GM19397 (cell line): ENCODE measurements around the gene HMSD.

Experiments
- ATAC-seq: cut with Tn5 transposase; IDR thresholded peaks from one replicate; pipeline ENCODE4 v1.9.1; 2021; ENCODE audit warnings: mild to moderate bottlenecking, moderate library complexity; ENCODE audit not compliant: unreplicated experiment

Gene HMSD

DNA sequence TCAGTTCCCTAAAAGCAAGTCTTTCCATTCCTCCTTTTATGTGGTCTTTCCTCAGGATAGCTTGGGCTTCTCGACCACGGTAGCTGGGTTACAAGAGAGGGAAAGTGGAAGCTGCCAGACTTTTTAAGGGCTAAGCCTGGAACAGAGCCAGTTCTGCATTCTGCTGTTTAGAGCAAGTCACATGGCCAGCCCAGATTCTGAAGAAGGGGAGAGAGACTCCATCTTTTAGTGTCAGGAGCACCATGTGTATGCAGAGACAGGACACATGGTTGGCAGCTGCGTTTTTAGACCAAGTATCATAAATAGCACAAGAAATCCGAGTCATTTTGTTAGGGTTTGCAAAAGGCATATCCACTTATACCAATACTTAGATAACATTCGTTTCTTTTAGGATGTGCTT, 4.7 kb downstream of the HMSD start:
- no peak for ATAC-seq

DNA sequence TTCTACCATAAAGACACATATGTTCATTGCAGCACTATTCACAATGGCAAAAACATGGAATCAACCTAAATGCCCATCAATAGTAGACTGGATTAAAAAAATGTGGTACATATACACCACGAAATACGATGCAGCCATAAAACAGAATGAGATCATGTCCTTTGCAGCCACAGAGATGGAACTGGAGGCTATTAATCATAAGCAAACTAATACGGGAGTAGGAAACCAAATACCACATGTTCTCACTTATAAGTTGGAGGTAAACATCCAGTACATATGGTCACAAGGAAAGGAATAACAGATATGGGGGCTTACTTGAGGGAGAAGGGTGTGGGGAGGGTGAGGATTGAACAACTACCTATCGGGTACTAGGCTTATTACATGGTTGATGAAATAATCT, 7.7 kb downstream of the HMSD start:
- no peak for ATAC-seq

DNA sequence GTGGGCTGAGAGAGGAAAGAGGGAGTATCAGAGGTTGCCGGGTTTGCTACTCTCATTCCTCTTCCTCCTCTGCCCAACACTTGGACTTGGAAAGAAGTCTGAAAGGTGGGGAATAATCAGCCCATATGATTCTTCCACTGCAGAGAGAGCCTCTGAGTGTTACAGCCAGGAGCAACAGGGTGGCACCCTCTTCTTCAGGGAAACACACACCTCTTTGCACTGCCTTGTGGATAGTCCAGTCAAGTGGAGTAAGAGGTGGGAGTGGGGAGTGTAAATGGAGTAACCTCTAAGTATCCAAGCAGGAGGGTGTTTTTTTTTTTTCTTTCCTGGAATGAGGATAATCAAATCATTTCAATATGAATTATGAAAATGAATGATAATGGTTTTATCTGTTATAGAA, 11.8 kb downstream of the HMSD start:
- ATAC-seq: no peak

DNA sequence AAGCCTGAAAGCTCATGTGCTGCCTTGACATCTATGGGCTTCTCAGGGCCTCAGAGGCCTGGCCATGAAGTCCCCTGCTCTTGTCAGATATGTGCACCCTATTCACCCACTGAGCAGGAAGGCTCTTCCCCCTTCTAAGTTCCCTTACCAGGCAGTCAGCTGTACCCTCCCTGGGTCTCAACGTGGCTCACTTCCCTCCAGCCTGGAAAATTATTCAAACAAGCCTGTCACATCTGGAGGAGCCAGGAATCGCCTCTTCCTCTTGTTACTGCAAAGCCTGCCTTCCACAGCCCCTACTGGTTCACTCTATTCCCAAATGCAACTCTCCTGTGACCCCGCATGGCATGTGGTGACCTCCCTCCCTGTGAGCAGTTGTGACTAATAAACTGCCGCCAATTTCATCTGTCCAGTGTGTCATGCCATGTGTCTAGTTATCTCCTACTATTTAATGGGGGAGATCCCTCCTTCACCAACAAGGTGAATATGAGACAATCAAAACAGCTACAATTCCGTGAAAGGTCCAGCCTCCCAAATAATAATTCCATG, 12.4 kb downstream of the HMSD start:
- no peak for ATAC-seq

DNA sequence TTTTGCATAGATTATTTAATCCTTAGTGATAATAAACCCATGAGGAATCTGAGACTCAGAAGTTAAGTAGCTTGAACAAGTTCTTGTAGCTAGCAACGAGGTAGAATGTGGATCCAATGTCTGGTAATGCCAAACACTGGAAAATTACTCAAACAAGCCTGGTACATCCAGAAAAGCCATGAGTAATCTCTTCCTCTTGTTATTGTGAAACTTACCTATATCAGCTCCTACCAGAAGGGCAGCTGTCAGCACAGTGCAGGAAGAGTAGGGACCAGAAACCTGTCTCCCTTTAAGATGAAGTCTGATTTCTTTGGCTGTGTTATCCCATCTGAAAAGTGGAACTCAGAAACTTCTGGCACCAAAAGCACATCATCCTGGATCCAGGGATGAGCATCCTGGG, 13.0 kb downstream of the HMSD start:
- no peak for ATAC-seq

DNA sequence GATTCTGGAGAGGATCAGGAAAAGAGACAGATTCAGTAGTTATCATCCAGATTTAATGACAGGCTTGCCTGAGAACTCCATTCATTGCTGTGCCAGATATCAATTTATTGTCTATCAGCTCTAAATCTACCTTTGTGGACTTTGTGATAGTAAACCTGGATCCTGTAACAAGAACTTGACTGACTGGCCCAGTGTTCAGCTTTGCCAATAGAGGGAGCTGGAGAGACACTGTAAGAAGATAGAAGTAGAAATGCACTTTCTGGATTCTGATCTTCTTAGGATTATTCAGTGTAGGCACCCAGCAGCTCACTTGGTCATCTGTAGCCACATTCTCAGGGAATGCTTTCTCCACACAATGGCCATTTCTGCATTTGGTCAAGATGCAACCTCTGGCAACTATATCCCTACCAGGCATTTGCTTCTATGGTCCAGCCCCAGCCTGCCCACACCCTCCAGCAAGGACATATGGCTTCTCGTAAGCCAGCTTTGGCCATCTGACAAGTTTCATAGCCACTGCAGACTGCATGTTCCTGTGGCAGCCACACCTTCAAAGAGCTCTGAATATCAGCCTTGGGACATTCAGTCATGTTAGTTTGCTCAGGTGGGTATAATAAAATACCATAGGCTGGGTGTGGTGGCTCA, 14.6 kb downstream of the HMSD start:
- peak; percentile 68 for ATAC-seq

DNA sequence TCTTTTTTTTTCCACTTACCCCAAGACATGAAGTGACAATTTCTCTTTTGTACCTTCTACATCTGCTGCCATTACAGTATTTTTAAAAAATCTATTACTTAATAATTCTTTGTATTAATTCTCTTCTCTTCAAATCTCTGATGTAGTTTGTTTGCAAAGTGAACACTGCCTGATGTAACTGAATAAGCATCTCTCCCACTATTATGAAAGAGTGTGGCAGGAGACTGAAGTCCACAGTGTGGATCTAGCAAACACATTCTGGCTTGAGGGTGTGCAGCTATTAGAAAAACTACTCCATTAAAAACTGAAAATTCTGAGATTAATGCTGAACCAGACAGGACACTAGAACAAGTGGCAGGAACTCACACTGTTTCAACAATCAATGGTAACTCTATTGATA, 15.8 kb downstream of the HMSD start:
- no peak for ATAC-seq

DNA sequence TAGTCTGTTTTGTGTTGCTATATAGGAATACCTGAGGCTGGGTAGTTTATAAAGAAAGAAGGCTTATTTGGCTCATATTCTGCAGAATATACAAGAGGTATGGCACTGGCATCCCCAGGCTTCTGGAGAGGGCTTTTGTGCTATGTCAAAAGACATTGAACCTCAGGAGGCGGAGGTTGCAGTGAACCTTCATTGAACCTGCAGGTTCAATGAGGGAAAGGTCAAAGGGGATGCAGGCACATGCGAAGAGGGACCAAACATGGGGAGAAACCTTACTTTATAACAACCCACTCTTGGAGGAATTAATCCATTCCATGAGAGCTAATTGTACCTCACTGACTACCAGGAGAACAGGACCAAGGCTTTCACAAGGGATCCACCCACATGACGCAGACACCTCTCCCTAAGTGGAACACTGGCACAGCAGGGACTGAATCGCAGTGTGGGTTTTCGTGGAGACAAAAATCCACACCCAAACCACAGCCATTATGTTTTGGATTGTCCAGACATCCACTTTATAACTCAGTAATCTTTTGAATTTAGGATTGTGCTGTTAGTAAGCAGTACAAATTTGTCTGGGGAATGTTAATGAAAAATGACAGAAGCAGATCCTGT, 16.7 kb downstream of the HMSD start:
- no peak for ATAC-seq

DNA sequence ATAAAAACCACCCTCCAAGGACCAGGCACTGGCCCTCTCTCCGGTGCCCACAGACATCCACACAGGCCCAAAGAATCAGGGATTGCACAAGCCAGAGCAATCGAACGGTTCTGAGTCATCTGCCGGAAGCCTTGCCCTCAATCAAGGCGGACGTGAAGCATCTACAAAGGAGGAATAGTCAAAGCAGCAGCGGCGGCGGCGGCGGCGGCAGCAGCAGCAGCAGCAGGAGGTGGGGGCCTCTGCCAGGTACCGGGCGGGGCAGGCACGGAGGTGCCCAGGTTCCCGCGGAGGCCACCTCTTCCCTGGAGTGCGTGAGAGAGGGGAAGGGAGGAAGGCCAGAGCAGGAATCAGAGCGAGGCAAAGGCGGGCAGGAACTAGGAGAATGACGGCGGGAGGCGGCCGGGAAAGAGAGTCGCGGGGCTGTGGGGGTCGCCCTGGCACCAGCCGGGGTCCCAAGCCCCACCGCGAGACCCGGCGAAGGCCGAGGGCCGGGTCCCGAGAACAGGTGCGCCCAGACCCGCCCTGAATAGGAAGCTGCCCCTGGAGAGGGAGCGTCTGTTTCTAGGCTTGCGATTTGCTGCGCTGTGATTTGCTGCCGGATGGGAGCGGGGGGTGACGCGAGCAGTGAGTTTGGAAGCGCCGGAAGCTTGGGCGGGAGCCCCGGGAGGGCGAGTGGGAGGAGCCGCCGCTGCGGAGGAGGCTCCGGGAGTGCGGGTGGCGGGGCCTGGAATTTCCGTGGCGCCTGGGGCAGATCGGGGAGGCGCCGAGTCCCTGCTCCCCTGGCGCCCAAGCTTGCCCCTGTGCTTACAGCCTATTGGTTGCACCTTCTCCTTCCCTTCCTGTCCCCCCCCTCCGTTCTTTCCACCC, 21.1 kb downstream of the HMSD start, which contains the start of gene SERPINB8:
SERPINB8 (plus strand) TSS at position 140 of the 867 bp plus-strand sequence. CDS start 8,228 bp downstream, outside the sequence.
- peak; percentile 88 for ATAC-seq

DNA sequence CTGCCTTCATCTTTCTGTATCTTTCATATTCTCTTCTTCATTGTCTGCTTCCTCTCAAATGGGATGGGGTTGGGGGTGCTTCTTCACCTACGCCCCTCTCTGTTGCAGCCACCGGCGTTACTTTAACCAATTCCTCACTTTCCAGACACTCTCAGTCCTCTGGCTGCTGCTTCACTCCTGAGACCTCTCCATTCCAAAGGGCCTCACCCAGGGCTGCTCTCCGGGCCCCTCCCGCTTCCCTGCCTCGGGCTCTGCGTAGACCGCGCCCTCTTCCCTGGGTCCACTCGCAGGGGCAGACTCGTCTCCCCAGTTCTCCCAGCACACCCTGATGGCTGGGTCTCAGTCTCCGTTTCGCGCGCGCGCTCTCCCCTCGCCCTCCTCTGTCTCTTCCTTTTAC, 21.7 kb downstream of the HMSD start:
- peak; percentile 0 for ATAC-seq

DNA sequence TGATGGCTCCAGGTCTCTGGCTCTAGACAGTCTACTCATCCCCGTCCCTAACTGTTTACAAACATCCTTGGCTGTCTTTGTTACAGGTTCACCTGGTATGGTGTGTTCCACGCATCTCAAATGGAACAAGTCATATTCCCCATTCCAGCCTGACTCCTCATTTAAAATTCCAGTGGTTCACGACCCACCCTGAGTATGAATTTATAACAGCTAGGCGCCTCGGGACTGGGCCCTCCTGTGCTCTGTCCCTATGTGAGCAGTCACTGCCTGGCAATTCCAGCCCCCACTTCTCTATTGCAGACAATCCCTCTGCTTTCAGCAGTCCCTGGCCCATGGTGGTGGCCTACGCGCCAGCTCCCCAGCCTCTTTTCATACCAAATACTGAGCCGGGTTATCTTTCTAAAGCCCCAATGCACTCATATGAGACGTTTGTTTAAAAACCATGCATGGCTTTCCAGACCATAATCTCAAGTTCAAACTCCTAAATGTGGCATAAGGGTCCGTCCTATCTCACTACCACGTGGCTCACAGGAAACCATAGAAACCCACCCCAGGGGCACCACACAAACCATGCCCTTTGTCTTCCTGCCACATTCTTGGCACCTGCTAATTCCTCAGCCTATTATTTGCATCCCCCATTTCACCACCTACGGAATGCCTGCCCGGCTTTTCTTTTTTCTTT, 22.4 kb downstream of the HMSD start:
- no peak for ATAC-seq

DNA sequence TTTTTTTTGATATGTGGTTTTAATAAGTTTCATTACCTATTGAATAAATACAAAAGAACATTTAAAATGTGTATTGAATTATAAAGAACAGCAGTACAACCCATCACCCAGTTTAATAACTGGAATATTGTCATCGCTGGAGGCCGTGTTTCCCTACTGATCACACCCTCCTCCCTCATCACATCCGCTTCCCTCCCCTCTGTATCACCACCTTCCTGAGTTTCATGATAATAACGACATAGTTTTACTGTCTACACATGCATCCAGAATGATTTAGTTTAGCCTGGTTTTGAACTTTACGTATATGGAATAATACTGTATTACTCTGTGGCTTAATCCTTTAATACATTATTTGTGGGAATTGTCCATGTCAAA, 22.9 kb downstream of the HMSD start:
- no peak for ATAC-seq

DNA sequence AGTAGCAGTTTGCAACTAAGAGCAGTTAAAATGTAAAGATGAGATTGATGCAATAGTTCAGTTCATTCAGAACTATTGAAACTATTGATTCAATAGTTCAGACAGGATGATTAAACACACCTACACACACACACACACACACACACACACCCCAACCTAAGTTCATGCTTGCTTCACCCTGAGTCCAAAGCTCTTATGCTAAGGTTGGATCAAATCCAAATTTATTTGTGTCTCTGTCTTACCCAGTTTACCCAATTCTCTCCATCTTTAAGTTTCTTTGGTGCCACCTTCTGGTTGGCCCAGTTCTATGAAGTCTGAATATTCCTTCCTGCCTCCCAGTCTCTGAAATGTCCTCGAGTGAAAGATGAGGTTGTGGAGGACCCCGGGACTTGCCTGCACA, 25.9 kb downstream of the HMSD start:
- ATAC-seq: no peak

DNA sequence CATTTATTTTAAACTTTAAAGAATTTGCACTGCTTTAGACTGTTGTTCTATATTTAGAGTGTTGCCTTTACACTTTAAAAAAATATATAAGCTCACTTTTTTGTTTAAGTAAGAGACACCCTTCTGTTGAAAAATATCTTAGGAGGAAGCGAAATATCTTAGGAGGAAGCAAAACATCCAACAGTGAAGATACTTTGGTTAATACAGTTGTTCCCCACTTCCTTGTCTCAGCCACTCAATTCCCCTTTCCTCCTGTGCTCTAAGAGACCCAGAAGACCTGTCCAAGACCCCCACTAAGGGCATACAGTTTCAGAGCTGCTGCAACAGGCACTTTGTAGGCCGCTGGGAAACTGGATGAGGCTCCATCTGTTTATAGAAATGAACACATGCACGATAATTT, 26.5 kb downstream of the HMSD start:
- ATAC-seq: no peak

DNA sequence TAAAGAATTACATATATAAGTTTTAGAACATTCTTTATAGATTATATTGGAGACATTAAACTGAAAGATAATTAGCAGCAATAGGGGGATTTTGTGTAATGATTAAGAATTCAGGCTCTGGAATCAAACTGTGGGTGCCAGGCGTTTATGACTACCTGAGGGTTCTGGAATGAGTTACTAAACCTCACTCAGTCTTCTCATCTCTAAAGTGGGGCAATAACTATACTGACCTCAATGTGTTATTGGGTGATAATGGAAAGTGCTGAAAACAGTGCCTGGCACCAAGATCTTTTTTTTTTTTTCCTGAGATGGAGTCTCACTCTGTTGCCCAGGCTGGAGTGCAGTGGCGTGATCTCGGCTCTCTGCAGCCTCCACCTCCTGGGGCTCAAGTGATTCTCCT, 27.9 kb downstream of the HMSD start:
- ATAC-seq: no peak

DNA sequence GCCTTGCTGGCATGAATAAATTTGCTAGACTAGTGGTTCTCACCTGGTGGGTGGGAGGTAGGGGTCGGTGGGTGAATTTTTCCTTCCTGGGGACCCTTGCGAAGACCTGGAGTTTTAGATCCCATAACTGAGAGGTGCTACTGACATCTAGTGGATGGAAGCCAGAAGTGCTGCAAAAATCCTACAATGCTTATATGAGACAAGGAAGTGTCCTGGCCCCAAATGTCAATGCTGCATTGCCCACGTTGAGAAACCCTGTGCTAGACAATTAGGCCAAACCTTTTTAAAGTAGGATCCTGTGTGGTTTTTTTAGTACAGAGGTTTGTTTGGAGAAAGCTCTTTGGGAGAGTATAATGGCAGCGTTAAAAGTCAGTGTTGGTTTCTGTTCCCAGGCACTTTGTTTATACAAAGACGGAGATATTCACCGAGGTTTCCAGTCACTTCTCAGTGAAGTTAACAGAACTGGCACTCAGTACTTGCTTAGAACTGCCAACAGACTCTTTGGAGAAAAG, 30.4 kb downstream of the HMSD start:
- ATAC-seq: no peak

DNA sequence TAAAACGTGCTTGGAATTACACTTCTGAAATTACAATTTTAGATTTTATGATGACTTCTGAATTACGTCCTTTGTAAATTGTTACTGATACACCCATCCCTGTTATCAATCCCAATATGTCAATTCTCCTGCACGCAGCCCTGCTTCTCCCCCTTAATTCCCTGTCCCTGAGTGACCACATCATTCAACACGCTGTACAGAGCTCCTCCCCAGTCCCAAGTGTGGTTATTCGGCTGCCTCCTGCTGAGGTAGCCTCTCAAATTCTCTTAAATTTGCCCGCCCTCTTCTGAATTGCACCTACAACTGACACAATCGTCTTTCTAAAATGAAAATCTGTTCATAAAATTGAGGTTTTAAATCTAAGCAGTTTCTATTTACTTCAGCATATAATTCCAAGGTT, 30.9 kb downstream of the HMSD start:
- ATAC-seq: no peak

DNA sequence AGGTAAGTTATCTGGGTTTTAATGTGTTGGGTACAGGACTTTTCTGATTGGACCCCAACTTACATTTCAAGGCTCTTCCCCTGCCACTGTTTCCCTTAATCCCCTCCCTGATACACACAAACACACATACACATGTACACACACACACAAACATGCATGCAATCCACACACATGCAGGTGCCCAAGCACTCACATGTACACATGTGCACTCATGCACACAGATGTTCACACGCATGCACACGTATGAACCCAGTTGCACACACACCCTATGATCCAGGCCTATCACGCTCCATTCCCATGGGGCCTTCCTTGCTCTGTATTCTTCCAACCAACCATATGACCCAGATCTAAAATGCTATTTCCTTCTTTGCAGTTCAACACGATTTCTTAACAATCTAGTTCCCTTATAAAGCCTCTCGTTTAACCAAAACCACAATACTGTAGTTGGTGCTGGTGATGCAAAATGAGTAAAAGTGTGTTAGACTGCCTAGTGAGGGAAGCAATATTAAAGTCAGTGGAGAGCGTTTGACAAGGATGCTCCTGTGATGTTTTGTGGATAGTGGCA, 31.9 kb downstream of the HMSD start:
- ATAC-seq: no peak

DNA sequence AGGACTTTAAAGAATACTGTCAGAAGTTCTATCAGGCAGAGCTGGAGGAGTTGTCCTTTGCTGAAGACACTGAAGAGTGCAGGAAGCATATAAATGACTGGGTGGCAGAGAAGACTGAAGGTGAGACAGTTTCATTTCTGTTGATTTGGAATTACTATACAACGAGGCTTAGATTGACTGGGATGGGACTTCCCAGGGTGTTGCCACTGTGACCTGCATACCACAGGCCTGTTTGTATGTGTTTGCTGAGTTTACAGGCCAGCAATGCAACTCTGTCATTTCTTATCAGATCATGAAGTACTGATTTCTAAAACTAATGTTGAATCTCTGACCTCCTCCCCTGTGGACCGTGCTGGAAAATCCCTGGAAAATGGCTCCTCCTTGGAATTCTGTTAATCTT, 32.6 kb downstream of the HMSD start:
- ATAC-seq: no peak

DNA sequence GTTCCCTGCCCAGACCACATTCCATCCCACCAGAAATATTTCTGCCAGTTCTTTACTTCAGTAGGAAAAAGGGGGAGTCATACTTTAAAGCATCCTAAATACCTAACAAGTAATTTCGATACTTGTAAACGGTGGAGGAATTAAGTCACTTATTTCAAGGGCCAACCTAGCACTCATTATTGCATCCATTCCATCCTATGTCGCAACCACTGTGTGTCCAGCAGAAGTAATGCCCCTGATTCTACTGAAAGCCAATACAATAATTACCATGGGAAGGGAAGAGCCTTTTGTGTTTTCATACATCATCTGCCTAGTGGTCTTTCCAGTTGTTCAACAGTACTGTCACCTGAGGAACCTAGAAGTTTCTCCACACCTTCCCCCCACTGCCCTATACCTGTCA, 33.3 kb downstream of the HMSD start:
- no peak for ATAC-seq

DNA sequence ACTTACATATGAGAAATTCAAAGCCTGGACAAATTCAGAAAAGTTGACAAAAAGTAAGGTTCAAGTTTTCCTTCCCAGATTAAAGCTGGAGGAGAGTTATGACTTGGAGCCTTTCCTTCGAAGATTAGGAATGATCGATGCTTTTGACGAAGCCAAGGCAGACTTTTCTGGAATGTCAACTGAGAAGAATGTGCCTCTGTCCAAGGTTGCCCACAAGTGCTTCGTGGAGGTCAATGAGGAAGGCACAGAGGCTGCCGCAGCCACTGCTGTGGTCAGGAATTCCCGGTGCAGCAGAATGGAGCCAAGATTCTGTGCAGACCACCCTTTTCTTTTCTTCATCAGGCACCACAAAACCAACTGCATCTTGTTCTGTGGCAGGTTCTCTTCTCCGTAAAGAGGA, 37.8 kb downstream of the HMSD start:
- no peak for ATAC-seq
